Stimulated activated naive CD8-positive, alpha-beta T cell treated with anti-CD3 and anti-CD28 coated beads, Interleukin-15, Interleukin-2, amounts not matched to agents 100 U/mL and 50 U/mL, for 24 hours (primary cell): ENCODE results near the gene TOP2B.

ENCODE experiments used
- ATAC-seq: fragments of 150-1000 bp; cut with Tn5 transposase; one replicate; pipeline ENCODE4 v1.10.0; 2021
- DNase-seq: peaks from one replicate; pipeline ENCODE4 v3.0.0; 2021

Gene TOP2B

DNA sequence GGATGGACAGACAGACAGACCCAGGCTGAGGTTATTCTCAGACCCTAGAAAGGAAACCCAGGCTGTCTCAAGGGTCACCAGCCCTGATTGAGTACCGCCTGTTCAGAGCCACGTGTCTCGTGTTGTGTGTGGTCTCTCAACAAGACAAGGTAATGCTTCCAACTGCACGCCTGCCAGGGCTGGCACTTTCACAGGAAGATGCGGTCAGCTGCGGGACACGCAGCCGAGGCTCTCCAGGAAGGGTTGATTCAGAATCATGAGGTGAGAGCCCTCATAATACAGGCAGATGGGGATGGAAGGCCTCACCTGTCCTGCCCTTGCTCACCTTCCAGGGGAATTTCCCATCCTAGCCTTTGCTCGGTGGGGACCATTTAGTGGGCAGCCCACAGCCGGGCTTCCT, 81.4 kb downstream of the TOP2B start:
- ATAC-seq (no peak), DNase-seq (no peak)

DNA sequence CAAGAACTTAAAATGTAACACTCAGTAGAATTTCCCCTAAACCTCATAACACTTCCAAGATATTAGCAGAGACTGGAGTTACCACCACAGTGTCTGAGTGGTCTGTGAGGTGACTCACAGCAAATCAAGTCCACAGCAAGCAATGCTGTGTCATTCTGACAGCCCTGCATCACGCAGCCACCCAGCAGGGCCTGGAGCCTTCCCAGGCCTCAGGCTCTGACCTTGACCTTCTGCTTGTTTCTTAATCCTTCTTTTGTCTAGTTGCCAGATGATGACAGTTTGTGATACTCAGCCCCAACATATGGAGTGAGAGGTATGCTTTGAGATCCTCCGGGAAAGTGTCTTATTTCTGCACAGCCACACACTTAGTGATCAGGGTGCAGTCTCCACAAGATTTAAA, 82.5 kb downstream of the TOP2B start:
- DNase-seq (no peak), ATAC-seq (peak; percentile 42)

DNA sequence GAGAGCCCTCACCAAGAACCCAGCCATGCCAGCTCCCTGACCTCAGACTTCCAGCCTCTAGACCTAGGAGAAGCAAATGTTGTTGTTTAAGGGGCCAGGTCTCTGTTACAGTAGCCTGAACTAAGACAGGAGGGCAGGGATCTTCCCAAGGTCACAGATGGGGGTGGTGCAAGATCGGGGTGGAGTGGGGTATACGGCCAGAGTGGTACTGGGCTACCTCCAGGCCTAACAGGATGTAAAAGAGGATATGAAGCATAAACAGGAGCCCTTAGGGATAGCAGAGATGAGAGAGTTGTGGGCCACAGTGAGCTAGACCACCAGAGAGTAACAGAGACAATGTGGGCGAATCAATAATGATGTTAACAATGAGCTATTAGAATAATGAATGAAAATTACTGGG, 82.9 kb downstream of the TOP2B start:
- ATAC-seq (no peak), DNase-seq (no peak)

DNA sequence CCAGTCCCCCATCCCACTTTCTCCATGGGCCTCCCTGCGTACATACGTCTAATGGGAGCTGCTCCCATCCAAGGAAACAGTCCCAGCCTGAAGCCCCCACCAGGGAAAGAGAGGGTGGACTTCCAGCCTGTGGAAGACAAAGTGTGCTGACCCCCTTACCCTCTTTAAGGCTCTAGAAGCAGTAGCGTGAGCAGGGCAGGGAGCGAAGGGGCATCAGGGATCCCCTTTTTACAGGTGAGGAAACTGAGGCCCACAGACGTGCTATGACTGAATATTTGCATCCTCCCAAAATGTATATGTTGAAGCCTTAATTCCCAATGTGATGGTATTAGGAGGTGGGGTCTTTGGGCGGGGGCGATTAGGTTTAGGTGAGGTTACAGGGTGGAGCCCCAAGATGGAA, 83.4 kb downstream of the TOP2B start:
- ATAC-seq (no peak), DNase-seq (no peak)

DNA sequence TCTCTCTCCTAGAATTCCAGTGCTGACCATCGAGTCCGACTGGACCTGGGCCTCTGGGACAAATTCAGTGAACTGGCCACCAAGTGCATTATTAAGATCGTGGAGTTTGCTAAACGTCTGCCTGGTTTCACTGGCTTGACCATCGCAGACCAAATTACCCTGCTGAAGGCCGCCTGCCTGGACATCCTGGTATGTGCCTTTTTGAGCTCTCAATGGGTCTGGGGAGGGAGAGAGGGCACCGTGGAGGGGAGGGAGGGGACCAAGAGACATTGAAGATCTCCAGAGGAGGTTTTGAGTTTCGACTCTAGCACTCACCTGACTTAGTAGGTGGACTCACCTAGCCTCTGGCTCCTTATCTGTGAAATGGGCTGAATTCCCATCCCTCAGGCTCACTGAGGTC, 84.2 kb downstream of the TOP2B start:
- ATAC-seq (no peak), DNase-seq (no peak)

DNA sequence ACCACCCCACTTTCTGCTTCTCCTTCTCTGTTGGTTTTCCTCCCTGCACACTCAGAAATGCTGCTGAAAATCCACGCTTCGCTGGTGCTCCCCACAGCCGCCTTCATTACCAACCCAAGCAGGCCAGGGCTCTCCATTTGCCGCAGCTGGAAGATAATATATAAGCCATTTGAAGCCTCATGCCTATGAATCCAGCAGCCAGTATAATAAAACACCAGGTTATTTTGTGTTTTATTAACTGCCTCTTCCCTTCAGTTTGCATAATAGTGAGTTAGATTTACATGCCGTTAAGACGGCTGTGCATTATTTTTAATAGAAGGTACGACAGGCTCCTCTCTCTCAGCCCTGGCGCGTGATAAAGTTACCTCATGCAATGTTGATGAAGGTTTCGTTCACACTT, 86.6 kb downstream of the TOP2B start:
- no peak for ATAC-seq
- DNase-seq = no peak

DNA sequence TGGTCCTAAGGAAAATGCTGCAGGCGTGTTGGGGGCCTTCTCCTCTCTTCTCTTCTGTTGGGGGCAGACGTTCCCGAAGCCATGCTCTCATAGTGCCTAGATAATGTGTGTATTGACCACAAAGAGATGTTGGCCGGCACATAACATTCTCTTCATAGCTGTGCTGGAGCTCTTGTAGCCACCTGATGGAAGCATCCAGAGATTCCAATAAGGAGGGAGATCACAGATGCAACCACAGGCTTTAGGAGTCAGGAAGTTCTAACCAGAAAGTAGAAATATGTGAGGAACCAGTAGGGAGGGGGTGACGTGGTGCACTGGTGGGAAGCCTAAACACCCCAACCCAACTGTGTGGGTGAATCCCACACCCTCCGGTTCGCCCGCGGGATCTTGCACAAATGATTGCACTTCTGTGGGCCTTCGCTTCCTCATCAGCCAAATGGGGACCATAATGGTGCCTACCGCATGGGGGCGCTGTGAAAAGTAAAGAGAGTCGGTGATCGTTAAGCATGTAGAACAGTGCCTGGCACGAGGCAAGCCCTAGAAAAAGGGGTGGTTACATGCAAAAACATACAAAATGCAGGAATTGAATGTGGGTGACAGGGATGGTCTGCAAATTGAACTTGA, 87.8 kb downstream of the TOP2B start:
- ATAC-seq = no peak

DNA sequence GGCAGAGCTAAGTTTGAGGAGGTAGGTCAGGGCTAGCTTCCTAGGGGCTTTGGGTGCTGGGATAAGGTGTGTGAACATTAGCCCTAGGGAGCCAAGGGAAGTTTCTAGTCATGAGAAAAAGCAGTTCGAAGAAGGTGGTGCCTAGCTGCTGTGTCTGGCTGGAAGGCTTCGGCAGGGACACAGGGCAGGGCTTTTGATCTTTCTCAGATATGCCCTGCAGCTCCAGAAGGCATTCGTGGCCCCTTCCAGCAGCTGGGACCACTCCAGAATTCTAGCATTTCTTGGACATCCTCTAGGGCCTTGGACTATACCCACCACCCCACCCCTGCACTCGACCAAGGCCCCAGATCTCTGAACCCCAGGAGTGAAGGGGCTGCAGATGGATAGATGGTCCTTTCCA, 88.6 kb downstream of the TOP2B start:
- DNase-seq (no peak), ATAC-seq (no peak)

More for the DNA sequence above, 87.8 kb downstream of the TOP2B start:
- peak; percentile 6 for DNase-seq

DNA sequence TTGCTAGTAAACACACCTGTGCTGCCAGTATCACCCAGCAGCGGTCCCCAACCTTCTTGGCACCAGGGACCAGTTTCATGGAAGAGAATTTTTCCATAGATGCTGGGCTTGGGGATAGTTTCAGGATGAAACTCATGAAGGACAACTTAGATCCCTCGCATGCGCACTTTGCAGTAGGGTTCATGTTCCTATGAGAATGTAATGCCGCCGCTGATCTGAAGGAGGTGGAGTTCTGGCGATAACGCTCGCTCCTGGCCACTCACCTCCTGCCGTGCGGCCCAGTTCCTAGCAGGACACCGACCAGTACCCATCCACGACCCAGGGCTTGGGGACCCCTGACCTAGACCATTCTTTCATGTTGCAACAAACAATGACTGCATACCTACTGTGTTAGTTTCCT, 89.7 kb downstream of the TOP2B start:
- ATAC-seq (no peak), DNase-seq (no peak)

DNA sequence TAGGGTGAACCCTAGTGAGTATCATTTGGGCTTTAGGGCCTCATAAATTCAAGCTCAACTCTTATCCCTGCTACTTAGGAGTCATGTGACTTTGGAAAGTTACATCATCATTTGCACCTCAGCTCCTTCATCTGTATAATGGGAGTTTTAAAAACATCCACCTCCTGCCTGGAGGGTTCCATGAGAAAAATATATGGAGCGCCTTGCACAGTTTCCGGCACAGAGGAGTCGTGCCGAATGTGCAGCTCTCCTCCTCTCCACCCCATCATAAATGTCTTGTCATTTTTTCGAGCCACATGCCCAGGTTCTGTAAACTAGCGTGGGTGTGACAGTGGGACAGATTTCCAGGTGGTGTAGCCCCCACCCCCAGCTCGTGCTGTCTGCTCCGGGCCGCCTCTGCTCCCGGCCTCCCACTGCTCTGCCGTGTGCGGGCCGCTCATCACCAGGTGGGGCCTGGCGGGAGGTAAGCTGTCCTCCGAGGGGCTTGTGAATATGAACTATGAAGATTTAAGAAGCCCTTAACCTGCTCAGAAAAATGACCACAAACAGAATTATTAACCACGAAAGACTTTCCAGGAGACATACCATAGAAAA, 90.4 kb downstream of the TOP2B start:
- no peak for DNase-seq
- no peak for ATAC-seq

DNA sequence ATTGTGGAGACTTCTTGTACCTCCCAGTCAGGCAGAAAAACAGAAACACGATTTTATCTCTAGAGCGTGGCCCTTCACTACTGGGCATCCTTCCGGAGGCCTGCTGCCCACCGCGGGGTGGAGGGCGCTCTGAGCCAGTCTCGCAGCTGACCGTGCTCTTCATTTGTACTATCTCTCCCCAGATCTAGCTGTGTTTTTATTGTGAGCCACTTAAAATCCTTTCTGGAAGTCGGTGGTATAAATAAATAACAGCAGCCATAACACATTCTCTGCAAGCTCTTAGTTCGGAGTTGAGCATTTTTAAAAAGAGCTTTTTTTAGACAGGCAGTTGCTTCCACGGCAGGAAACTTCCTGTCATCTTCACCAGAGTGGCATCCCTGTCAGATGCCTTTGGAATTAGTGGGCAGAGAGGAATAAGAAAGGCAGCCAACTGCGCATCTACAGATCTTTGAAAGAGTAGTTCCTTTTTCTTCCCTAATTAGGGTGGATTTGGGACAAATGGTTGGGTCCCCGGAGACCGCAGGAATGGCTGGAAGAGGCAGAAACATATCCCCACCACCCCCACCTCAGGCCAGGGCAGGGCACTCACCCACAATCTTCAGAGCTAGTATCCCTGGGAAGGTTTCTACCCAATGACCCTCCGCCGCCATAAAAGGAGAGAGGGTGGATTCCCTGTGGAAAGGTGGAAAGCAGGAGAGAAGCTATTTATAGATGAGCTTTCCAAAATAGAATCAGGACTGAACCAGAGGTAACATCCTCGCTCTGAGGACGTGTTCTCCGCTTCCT, 91.1 kb downstream of the TOP2B start:
- no peak for DNase-seq

DNA sequence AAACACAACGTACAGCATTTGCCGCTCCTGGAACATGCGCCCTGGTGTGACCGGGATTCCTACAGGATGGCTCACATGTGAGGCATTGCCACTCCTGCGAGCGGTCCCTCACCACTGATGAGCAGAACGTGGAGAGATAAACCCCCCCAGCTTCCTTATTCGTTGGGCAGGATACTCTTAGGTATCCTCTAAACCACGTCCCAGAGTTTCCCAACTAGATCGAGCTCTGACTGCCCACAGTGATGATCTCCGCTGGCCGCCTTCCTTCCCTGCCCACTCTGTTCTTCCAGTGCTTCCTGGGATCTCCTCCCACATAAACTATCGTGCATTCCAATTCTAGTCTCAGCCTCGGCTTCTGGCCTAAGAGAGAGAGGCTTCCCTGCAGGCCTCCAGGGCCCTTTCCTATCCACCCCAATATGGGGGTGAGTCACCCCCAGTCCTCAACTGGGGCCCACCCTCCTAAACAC, 91.8 kb downstream of the TOP2B start:
- ATAC-seq (no peak), DNase-seq (no peak)

More for the DNA sequence above, 91.1 kb downstream of the TOP2B start:
- no peak for ATAC-seq

DNA sequence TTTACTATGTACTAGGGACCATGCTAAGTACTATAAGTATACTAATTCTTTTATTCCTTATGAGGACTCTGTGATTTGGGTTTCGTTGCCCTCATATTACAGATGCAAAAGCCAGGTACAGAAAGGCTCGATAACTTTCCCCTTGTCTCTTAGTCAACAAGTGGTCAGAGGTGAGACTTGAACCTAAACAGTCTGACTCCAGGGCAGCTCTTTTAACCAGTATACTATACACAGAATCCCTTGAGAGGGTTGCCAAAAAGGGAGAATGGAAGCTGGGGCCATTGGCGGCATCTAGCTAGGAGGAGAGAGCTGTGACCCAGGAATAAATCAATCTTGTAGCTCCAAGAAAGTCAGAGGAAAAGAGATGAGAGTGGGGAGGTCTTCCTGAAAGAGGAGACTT, 92.4 kb downstream of the TOP2B start:
- no peak for DNase-seq
- no peak for ATAC-seq

DNA sequence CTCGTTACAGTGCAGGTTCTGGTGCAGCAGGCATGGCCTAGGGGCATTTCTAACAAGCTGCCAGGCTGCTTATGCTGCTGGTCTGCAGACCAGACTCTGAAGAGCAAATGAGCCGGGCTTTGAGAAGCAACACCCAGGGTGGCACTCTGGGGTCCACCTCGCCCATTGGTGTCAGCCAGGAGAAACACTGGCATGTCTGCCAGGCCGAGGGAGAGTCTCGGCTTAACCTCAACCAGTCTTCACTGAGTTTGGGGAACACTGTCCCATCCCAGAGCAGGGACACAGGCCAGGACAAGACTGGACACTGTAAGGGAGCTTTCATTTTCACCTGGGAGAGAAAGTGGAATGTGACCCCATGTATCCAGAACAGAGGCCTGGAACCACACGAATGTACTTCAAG, 93.4 kb downstream of the TOP2B start:
- ATAC-seq = no peak
- DNase-seq = no peak

DNA sequence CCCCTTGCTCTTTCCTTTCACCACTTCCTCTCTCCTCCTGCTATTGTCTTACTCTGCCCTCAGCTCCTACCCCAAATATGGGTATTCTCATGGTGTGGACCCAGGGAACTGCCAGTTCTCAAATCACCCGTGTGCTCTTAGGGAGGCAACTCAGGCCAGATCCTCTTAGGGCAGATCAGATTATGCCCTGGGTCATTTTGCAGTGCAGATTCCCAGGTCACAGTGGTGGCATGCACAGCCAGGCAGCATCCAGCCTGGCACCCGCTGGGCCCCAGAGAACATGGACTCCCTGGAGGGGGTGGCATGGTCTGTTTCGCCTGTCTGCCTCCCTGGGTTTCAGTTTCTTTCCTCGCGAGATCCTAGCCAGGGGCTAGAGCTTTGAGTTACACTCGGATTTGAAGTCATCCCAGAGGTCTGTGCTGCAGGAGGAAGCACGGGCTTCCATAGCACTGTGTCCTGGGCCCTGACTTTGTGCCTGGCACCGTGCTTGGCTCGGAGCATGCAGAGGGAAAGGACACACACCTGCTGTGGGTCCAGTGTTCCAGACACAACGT, 96.1 kb downstream of the TOP2B start:
- DNase-seq (no peak), ATAC-seq (no peak)

DNA sequence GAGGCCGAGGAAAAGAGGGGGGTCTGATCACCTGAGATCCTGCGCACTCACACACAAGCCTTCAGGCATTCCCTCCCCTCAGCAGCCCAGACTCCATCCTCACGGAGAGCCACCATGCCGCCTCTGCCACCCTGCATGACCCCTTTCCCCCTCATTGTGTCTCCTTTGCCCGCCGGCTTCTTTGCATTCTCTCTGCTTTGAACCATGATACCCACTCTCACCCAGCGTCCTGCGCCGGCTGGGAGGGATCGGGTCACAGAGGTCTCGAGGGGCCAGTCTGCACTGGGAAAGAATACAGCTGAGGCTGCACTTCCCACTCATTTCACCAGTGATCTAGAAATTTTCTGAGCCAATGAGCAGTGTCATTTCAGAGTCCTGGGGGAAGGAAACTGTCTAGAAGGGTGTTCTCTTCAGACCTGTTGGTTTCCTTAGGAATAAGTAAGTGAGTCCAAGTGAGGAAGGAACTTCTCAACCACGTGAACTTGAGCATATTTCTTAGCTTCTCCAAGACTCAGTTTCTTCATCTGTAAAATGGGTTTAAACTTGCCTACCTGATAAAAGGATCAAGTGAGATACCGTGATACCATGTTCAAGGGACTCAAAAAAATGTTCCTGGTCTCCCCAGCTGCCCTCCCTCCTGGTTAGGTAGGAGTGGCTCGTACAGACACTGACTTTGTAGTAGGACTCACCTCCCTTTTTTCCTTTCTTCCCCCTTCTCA, 96.7 kb downstream of the TOP2B start:
- DNase-seq = no peak
- ATAC-seq = no peak

DNA sequence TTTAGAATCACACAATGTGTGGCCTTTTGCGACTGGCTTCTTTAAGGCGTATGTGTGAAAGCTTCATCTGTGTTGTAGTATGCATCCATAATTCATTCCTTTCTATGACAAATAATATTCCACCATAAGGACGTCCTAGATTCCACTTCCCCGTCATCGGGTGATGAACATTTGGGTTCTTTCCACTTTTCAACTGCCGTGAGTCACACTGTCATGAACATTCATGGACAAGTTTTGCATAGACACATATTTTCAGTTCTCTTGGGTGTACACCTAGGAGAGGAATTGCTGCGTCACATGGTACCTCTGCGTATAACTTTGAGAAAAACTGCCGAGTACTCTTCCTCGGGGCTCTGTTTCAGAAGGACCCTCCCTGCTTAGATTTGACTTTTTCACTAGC, 97.3 kb downstream of the TOP2B start:
- ATAC-seq (no peak), DNase-seq (no peak)

DNA sequence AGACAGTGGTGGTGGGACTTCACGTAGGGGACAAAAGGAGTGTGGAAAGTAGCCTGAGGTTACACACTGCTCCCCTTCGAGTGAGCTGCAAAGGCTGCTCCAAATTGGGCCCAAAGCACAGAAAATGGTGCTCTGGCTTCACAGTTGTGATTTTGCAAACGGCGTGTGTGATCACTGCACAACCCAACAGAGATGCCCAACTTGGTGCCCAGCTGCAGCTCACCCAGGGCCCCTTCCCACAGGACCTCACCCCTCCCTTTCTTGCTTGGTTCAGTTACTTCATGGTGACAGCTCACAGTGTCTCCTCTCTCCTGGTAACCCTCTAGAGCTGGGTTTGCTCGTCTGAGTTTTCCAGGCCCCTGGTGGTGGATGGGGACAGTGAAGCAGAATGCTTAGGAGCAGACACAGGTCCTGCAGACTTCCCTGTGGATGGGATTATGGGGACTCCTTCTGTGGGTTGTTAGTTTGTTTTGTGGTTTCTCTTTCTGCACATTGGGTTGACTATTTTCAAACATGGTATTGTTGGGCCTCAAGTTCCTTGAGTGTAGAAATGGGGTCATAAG, 98.3 kb downstream of the TOP2B start:
- no peak for ATAC-seq
- DNase-seq = no peak

DNA sequence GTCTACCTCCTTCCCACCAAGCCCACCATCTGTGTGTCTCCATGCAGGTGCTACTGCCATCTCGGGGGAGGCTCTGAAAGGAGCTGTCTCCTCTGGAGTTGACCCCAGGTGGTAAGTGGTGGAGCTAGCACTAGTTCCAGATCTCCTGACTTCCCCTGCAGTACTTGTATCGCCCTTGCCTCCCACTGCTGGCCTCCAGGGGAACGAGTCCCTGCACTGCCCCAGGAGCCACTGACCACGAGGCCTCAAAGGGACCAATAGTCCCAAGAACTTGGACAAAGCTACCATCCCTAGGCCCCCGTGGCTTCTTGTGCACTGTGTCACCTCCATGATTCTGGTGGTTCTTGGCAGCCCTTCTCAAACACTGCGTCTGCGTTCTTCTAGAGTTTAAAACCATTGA, 98.9 kb downstream of the TOP2B start:
- ATAC-seq = no peak
- DNase-seq = no peak

DNA sequence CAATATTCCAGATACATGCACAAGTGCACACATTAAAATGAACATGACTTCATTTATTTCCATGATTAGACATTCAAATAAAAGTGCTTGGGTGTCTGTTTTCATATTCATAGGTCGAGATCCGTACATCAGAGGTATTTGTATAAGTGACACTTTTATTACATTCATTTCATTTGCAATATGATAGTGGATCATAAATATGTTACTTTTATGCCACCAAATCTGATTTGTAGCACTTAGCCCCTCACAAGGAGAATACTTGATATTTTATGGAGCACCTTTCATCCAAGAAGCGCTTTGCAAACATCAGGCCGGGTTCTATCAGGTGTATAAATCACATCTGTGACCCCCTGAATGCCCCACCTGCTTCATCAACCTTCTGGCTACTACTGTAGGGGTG, 100.6 kb downstream of the TOP2B start:
- no peak for ATAC-seq
- DNase-seq = no peak

DNA sequence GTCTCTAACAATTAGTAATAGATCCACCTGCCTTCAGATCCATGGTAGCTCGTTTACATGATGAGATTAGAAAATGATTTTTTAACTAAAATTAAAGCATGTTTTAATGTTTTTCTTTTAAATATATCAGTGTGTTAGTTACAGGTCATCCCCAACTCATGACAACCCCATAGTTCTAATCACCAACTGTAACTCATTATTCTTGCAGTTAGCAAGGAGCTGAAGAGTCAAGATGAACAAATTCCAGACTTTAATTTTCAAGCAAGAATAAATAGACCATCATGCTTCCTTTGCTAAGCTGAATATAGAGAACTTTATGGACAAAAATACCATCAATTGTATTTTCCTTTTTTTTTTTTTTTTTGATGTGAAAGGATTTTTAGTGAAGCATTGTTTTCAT, 101.1 kb downstream of the TOP2B start:
- DNase-seq (no peak), ATAC-seq (no peak)

DNA sequence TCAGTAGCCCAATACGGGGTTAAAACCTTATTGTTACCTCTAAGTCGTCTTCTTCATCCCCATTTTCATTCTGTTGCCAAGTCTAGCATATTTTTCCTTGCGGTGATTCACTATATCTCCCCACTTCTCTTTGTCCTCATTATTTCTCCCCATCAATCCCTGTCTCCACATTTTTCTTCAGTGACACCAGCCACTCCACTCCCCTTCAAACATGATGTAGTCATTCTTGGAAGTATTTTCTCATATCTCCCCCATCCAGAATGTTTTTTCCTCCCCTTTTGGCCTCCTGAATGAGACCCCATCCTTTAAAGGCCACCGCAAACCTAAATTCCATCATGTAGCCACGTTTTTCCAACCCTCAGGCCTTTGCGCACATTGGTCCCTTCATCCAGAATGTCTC, 105.9 kb downstream of the TOP2B start:
- ATAC-seq (no peak), DNase-seq (no peak)
